H54 (cell line): Measurements from ENCODE around the gene DNASE1L3.

Experiments used
- DNase-seq: peaks from one replicate; pipeline ENCODE4 v3.0.0; 2011; ENCODE audit warnings: low spot score, mixed read lengths; ENCODE audit not compliant: insufficient read length
- FAIRE-seq: peaks from 3 replicates; lab custom pipeline; 2011; peaks lifted over from hg19 to GRCh38; lab: Jason Lieb, UNC
- POLR2A ChIP-seq: IDR thresholded peaks from 2 replicates; pipeline ENCODE4 v1.6.1; 2011; ENCODE audit warnings: low read depth, mild to moderate bottlenecking, low read length

The DNASE1L3 gene

DNA sequence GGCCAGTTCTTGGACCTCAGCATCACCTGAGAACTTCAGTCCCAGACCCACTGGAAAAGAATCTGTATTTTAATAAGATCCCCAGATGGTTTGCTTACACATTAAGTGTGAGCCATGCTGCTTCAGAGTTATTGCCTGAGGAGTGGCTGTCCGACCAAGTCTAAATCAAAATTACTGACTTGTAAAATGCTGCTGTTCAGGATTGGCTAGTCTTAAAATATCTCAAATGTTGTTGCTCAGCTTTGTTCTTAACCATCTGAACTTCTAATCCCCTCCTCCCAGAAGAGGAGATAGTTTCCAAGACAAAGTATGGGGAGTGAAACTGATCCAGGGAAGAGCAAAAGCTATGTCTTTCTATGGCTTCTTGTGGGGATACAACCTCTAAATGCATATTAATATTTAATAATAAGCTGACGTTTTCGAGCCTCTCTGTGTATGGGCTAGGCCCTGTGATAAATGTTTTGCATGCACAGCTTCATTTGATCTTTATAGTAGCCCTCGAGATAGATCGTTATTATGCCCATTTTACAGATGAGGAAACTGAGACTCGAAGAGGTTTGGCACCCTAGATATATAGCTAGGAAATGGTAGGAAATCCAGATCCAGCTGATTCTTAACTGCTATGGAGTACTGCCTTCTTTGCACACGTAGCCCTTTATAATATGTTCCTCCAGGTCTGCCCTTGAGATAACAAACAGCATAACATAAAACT lies 52.2 kb downstream of the DNASE1L3 start:
- no peak for FAIRE-seq
- no peak for DNase-seq

DNA sequence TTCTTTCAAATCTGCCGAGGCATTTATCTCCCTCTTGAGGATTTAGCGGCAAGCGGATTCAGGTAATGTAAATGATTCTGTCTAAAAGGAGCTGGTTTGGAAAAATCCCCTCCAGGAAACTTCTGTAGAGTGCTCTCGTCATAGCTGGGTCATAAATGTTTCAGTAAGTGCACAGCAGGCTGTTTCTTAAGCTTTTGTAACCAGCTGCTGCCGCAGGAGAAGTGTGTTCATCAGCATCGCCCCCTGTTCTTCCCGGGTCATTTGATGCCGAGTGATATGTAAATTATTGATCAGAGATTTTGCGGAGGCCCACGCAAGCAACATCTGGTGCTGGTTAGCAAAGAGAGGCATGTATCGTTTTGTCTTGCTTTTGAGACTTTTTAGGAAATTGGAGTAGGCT lies 53.1 kb downstream of the DNASE1L3 start:
- TF ChIP-seq POLR2A, result no peak

More for the DNA sequence above, 52.2 kb downstream of the DNASE1L3 start:
- no peak for TF ChIP-seq POLR2A

DNA sequence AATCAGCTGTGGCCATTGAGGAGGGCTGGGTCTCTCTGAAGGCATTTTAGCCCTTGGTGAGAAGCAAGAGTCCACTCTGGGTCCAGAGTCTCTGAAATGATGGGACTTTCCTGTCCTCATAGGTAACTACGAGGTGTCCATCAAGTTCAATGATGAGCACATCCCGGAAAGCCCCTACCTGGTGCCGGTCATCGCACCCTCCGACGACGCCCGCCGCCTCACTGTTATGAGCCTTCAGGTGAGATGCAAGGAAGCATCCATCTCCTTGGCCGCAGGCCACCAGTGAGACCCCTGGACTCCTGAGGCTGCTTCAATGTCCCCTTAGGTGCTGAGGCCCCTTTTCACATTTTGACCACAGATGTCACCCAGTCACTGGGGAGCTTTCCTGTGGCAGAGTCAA lies 54.9 kb downstream of the DNASE1L3 start:
- DNase-seq (no peak), FAIRE-seq (no peak)
- TF ChIP-seq POLR2A, result no peak

More for the DNA sequence above, 53.1 kb downstream of the DNASE1L3 start:
- FAIRE-seq (no peak), DNase-seq (no peak)

DNA sequence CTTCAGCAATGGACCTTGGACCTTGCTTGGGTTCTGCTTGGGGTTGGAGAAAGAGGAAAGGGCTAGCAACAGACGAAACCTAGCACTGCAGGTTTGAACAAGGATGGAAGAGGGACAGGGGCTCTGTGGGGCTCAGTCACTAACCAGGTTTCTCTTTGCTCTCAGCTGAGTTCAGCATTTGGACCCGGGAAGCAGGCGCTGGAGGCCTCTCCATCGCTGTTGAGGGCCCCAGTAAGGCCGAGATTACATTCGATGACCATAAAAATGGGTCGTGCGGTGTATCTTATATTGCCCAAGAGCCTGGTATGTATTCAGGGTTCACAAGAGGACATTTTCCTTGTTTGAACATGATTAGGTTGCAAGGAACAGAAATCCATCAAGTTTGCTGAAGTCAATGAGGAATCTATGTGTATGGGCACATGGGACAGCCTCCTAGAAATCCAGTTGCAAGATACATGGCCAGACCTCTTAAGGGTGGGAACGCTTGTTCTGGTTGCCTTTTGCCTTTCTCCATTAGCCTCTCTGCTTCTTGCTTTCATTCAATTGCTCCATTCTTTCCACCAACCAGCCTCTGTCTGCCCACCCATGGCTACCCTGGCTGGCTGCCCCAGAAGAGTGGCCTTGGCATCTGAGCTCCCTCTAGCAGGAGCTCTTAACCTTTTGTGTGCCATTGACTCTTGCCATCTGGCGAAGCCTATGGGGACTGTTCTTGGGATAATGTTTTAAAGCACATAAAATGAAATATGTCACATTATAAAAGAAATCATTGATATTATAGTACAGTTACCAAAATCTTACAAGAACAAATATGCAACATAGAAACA lies 55.9 kb downstream of the DNASE1L3 start:
- no peak for DNase-seq
- no peak for FAIRE-seq
- no peak for TF ChIP-seq POLR2A

DNA sequence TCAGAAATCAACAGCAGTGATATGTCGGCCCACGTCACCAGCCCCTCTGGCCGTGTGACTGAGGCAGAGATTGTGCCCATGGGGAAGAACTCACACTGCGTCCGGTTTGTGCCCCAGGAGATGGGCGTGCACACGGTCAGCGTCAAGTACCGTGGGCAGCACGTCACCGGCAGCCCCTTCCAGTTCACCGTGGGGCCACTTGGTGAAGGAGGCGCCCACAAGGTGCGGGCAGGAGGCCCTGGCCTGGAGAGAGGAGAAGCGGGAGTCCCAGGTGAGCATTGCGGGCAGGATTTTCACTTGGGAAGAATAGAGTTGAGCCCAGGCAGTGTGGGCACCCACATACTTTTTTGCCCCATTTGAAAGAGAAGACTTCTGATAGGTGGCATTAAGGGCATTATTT lies 57.4 kb downstream of the DNASE1L3 start:
- FAIRE-seq (no peak), DNase-seq (no peak)
- no peak for TF ChIP-seq POLR2A

DNA sequence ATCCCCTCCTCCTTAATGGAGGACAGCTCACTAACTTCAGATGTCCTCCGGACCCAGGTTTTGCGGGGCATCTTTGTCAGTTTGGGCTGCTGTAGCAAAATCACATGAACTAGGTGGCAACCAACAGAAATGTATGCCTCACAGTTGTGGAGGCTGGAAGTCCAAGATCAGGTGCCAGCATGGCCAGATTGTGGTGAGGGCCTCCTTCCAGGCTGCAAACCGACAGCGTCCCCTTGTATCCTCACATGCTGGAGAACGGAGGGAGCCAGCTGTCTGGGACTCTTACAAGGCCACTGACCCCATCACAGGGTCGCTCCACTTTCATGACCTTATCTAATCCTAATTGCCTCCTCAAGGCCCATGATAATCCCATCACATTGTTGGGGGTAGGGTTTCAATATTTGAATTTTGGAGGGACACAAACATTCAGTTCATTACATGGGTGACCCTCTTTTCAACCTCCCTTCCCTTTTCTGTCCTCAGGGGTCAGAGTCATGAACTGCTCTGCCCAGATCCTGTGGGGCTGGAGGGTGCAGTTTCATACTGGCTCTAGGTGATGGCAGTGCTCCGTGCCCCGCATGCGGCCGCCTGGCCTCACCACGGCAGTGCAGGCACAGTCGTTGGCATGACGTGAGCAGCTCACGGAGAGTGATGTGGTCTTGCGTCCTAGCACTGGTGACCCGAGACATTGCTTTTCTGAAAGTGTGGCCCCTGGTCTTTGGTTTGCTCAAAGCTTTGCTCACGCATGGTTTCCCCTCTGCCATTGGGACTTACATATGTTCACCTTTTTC lies 58.4 kb downstream of the DNASE1L3 start:
- no peak for DNase-seq
- FAIRE-seq, result no peak
- TF ChIP-seq POLR2A, result no peak

DNA sequence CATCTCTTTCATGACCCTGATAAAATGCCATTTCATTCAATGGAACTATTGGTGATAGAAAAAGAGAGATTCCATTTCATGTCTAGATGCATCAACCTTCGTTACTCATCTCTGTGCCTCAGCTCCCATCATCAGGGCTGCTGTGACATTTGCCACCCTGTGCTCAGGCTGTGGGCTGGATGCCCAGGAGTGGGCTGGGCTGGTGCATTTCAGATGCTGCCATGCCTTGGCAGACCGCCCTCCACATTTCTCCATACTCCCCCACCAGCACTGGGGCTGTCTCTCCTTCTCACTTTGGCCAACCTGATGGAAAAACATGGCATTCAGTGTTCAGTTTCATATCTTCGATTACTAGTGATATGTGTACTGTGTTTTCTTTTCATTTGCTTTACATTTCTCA lies 59.1 kb downstream of the DNASE1L3 start:
- TF ChIP-seq POLR2A, result no peak
- no peak for DNase-seq
- no peak for FAIRE-seq

DNA sequence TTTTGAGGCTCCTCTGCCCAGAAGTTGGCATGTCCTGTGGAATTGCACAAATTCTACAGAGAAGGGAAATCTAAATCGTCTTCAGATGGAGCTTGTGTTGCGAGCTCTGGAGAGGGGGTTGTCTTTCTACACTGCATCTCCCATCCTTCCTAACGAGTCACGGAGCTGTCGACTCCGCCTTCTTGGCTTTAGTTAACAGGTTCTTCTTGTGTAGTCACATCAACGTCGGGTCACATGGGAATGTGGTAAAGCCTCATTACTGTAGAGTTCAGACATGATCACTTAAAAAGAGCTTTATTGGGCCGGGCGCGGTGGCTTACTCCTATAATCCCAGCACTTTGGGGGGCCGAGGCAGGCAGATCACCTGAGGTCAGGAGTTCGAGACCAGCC lies 60.0 kb downstream of the DNASE1L3 start:
- FAIRE-seq (no peak), DNase-seq (no peak)
- TF ChIP-seq POLR2A, result no peak

DNA sequence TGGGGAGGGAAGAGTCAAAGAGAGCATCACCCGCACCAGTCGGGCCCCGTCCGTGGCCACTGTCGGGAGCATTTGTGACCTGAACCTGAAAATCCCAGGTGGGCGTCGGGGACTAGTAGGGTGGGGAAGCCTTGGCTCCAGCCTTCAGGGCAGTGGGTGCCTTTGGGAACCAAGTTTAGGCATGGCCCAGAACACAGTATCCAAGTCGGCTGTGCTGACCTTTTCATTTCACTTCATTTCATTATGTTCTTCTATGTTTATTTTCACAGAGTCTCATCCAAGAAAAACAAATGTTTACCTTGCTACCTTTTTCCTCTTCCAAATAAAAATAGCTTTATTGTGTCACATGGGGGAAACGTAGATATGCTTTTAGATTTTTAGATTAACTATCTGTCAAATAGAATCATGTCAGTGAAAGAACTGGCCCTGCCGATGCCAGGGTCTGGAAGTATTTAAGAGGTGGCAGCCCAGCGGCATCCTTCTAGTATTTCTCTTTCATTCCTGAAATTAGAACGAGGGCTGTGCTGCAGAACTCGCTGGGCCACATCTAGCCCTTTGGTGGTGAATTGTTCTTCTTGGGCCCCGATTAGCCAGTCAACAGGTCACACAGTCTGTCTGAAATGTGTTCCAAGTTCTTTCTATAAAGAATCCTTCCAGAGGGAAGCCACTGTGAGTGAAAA lies 60.5 kb downstream of the DNASE1L3 start:
- no peak for TF ChIP-seq POLR2A
- FAIRE-seq, result no peak
- no peak for DNase-seq

DNA sequence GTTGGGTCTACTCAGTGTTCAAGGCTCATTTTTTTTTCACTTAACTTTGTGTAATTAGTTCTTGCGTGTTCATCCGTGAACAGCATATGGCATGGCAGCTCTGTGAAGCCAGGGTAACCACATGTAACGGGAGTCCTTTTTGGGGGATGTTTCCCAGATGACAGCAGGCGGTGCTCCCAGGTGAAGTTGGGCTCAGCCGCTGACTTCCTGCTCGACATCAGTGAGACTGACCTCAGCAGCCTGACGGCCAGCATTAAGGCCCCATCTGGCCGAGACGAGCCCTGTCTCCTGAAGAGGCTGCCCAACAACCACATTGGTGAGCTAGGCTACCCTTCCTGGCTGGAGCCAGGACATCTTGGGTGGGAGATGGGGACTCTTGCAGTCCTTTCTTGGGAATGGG lies 62.7 kb downstream of the DNASE1L3 start:
- no peak for FAIRE-seq

DNA sequence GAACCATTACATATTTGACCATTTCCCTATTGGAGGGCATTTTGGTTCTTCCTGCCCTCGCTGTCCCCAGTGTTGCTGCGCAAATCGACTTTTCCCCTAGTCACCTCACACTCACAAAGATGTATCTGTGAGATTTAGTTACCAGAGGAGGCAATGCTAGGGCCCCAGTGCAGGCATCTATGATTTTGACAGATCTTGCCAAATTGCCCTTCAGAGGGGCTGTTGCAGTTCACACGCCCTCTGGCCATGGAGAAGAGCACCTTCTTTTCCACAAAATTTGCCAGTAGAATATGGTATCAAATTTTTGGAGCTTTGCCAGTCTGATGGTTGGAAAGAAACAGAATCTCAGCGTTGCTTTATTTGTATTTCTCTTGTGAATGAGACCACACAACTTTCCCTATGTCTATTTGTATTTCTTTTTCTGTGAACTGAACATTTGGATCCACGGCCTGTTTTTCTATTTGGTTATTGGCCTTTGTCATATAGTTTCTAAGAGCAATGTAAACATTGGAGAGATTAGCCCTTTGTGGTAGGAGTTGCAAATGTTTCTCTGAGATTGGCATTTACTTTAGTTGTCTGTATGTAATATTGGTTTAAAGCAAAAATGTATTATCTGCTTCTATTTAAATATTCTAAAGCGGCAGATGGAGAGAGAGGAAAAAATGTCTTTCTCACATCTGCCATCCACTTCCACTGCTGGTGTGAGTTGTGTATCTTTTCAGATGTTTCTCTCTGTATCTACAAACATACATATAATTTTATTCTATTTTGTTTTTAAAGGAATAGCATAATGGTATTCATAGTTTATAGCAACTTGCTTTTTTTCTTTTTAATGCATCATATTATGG lies 66.1 kb downstream of the DNASE1L3 start:
- DNase-seq (no peak), FAIRE-seq (no peak)
- no peak for TF ChIP-seq POLR2A

More for the DNA sequence above, 62.7 kb downstream of the DNASE1L3 start:
- no peak for TF ChIP-seq POLR2A
- DNase-seq, result no peak

DNA sequence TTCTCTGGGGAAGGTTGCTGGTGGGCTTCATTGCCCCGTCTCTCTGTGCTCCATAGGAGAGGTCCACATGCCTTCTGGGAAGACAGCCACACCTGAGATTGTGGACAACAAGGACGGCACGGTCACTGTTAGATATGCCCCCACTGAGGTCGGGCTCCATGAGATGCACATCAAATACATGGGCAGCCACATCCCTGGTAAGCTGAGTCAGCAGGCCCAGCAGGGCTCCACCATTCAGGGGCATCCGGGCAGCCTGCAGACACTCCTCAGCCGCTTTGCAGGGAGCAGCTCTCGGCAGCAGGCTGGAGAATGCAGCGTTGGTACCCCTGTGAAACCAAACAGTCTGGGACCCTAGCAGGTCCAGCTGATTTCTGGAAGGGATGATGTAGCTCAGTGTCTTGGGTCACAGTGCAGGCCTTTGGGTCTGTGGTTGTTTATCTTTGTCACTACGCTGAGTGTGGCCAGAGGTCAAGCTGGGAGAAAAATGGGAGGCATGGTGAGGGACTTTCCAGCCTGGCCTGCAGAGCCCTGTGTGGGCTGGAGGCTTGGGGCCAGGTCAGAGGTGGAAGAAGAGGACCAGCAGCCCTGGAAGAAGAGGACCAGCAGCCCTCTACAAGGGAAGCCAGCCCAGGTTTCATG lies 67.2 kb downstream of the DNASE1L3 start:
- DNase-seq (no peak), FAIRE-seq (no peak)
- no peak for TF ChIP-seq POLR2A
